T-cell (primary cell): ENCODE data around the gene CYP26C1. TPM values are rescaled to one million over a fixed set of nuclear protein-coding genes. Genes with fewer than 3 reads are reported as not detected.

Source experiments
- ATAC-seq, 4 experiments: fragments of 200-7000 bp in 3 of 4; fragments of 150-1000 bp in 1 of 4; cut with Tn5 transposase; replicated peaks in 1 of 4; 1 replicate in 3 of 4; 2 replicates in 1 of 4; pipeline ENCODE4 v1.10.0; 2021; ENCODE audit warnings: moderate library complexity in 3 of 4, mild to moderate bottlenecking in 2 of 4, moderate number of reproducible peaks in 1 of 4
- CTCF ChIA-PET, 2 donors: fragments of 300-600 bp; sonication (Branson Sonifier 250); formaldehyde crosslinking; loops; one replicate each; lab custom pipeline; 2022; ENCODE audit warnings: antibody characterized with exemption in 2 of 2; lab: Charles Lee
- POLR2A ChIA-PET, 2 donors: fragments of 300-600 bp; sonication (Branson Sonifier 250); formaldehyde crosslinking; loops; one replicate each; lab custom pipeline; 2022; ENCODE audit warnings: antibody characterized with exemption in 2 of 2; lab: Charles Lee
- DNase-seq, 35 experiments: peaks; one replicate each; pipeline versions ENCODE4 v3.0.0 to v3.0.0-alpha.2; 2013 to 2023
- H3K27ac ChIP-seq: one replicate; pipeline ENCODE4 v1.5.1; 2013; ENCODE audit warnings: low read length
- H3K27me3 ChIP-seq, 2 experiments: replicated peaks in 1 of 2; 1 replicate in 1 of 2; 2 replicates in 1 of 2; pipeline versions ENCODE4 v1.6.1 to v1.7.0; 2013; ENCODE audit warnings: low read length in 1 of 2, mixed read lengths in 1 of 2; ENCODE audit not compliant: control insufficient read depth in 2 of 2, insufficient read depth in 2 of 2; ENCODE audit errors: extremely low read depth in 1 of 2
- H3K36me3 ChIP-seq, 2 donors: 1 replicate in 1 of 2; 2 replicates in 1 of 2; pipeline versions ENCODE4 v1.6.1 to v1.7.0; 2013; ENCODE audit warnings: low read length in 1 of 2; ENCODE audit not compliant: control insufficient read depth in 2 of 2, insufficient read depth in 1 of 2; ENCODE audit errors: extremely low read depth in 1 of 2
- H3K4me1 ChIP-seq, 2 experiments: 1 replicate in 1 of 2; 2 replicates in 1 of 2; pipeline versions ENCODE4 v1.6.1 to v1.7.0; 2013; ENCODE audit warnings: low read length in 2 of 2, mixed read lengths in 1 of 2; ENCODE audit not compliant: insufficient read depth in 2 of 2, control insufficient read depth in 1 of 2; ENCODE audit errors: extremely low read depth in 1 of 2
- H3K4me3 ChIP-seq, 2 donors: 1 replicate in 1 of 2; 2 replicates in 1 of 2; pipeline versions ENCODE4 v1.5.1 to v1.7.0; 2013; ENCODE audit warnings: mild to moderate bottlenecking in 2 of 2, low read length in 1 of 2, moderate library complexity in 1 of 2; ENCODE audit not compliant: control insufficient read depth in 1 of 2; ENCODE audit errors: extremely low read depth in 1 of 2
- H3K9me3 ChIP-seq: 2 replicates; pipeline ENCODE4 v1.7.0; 2013
- H3K27ac Mint-ChIP-seq, 2 donors: one replicate each; pipeline ENCODE4 v1.8.0; 2020 to 2021; ENCODE audit warnings: mild to moderate bottlenecking in 2 of 2, mixed read lengths in 2 of 2
- H3K27me3 Mint-ChIP-seq, 2 donors: one replicate each; pipeline ENCODE4 v1.8.0; 2021 to 2022; ENCODE audit warnings: mixed read lengths in 2 of 2
- H3K36me3 Mint-ChIP-seq: one replicate; pipeline ENCODE4 v1.8.0; 2021; ENCODE audit warnings: mixed read lengths
- H3K4me1 Mint-ChIP-seq, 3 donors: one replicate each; pipeline ENCODE4 v1.8.0; 2020 to 2022; ENCODE audit warnings: mixed read lengths in 3 of 3, mild to moderate bottlenecking in 1 of 3
- H3K4me3 Mint-ChIP-seq, 3 donors: one replicate each; pipeline ENCODE4 v1.8.0; 2020 to 2022; ENCODE audit warnings: mild to moderate bottlenecking in 3 of 3, mixed read lengths in 3 of 3, moderate library complexity in 3 of 3
- H3K9me3 Mint-ChIP-seq, 3 donors: one replicate each; pipeline ENCODE4 v1.8.0; 2020 to 2022; ENCODE audit warnings: mixed read lengths in 3 of 3
- WGBS: methylation state at CpG from one replicate; pipeline ENCODE4 v1.1.5; 2013; ENCODE audit warnings: missing lambda C conversion rate; ENCODE audit not compliant: insufficient coverage; 5-methylcytosine and 5-hydroxymethylcytosine counted together
- total RNA-seq, 35 experiments: library from RNA in 6 of 35; stranded (reverse) in 6 of 35; fragments of 120-200 nt in 1 of 35; gene quantifications; one replicate each; pipeline versions ENCODE4 v1.2.1 to v1.2.4 and lab custom pipeline; 2013 to 2026

Gene CYP26C1
- total RNA-seq, 5 donors from 2014 or later (not counting 1 experiment from before 2014, with no cell fraction given) = 0.20 to 0.49 (median 0.38) TPM

DNA sequence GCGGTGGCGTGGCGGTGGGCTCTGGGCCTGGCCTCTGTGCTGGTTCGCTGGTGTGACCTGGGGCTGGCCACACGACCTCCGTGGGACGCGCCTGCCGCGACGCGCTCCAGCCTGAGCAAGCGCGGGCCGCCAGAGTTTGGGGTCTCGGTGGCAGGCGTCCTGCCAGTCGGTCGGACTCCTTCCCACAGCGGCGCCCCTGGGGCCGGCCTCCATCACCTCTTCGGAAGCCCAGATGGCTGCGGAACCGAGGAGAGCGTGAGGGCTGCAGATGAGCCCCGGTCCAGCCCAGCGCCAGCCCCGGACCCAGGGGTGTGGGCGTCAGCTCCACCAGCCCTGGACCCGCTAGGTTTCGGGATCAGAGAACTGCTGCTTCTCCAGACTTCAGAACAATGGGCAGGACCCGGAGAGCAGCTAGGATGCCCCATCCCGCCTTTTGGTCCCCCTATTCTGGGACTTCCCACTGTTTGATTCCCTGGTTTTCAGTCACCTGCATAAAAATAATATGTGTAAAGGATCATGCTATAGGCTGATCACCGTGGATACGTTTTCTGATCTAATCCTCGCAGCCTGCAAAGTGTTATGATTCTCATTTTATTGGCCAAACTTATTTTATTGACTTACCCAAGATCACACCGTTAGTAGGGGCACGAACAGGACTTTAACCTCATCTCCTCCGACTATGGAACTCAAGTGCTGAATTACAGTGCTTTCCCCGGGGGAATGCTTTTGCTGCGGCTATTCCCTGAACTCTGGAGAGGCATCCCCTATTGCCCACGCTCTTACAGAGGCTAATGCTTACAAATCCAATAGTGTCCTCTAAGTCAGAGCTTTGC is 2.8 kb downstream of the CYP26C1 start:
- H3K27ac Mint-ChIP-seq = no peak overlapping the region
- WGBS = 21% methylated on average over 40 of the region's 43 CpGs

DNA sequence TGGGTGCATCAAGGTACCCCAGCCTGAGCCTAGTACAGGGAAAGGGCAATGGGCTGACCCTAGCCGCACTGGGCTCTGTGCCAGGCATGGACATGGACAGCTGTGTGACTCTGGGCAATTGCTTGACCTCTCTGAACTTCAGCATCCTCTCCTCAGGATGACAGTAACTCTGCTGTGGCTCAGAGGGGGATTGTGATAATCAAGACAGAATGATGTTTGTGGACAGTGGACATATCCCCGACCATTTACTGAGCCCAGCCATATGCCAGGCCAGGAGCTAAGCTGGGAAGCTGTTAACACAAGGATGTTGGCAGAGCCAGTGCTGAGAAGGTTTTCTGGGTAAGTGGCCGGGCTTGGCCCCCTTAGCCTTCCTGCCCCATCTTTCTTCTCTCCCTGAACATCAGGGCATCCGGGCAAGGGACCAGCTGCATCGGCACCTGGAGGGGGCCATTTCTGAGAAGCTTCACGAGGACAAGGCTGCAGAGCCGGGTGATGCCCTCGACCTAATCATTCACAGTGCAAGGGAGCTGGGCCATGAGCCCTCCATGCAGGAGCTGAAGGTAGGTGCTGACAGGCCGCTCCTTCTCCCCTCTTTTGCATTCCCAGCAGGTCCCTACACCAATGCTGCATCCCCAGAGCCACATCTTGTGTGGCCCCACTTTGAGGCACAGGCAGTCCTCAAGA is 3.5 kb downstream of the CYP26C1 start:
- Histone ChIP-seq H3K27me3 (peaks cover 24 to 63% of the 10 kb centered on the region in 2 experiments), H3K9me3 (no peaks in the 10 kb centered on the region), H3K36me3 (peaks cover 0 to under 1% of the 10 kb centered on the region in 2 donors), H3K4me3 (no peak overlapping the region), H3K4me1 (peaks cover 0 to 24% of the 10 kb centered on the region in 2 experiments), H3K27ac (no peak overlapping the region)
- peaks cover 42 to 51% (median 46%) of the 10 kb centered on the region in 3 donors for H3K4me1 Mint-ChIP-seq
- WGBS = 84% methylated on average over 8 of the region's 9 CpGs
- H3K27ac Mint-ChIP-seq = no peak overlapping the region
- H3K4me3 Mint-ChIP-seq = peak overlapping the region in 1 of 3 donors; percentile 70
- POLR2A ChIA-PET = no interaction called here
- H3K27me3 Mint-ChIP-seq = peaks cover 42 to 69% of the 10 kb centered on the region in 2 donors
- no peak for ATAC-seq
- no peak for DNase-seq
- peaks cover 10% of the 10 kb centered on the region for H3K36me3 Mint-ChIP-seq
- CTCF ChIA-PET = no interaction called here
- H3K9me3 Mint-ChIP-seq = no peaks in the 10 kb centered on the region

More for the DNA sequence above, 2.8 kb downstream of the CYP26C1 start:
- ATAC-seq (peak in 2 of 4 experiments; percentile 11), DNase-seq (no peak)
- no peak overlapping the region for H3K27ac ChIP-seq
- peaks cover 16% of the 10 kb centered on the region for H3K36me3 Mint-ChIP-seq
- H3K4me3 ChIP-seq = no peak overlapping the region
- ChIA-PET CTCF (no interaction called here), POLR2A (no interaction called here)
- H3K4me1 Mint-ChIP-seq = peaks cover 37 to 46% (median 43%) of the 10 kb centered on the region in 3 donors
- no peaks in the 10 kb centered on the region for H3K9me3 ChIP-seq
- no peaks in the 10 kb centered on the region for H3K9me3 Mint-ChIP-seq
- peaks cover 35 to 62% of the 10 kb centered on the region in 2 donors for H3K27me3 Mint-ChIP-seq
- peaks cover 22 to 55% of the 10 kb centered on the region in 2 experiments for H3K27me3 ChIP-seq
- H3K4me3 Mint-ChIP-seq = peak overlapping the region; percentile 22 to 70 (median 31)
- peaks cover 0 to 3% of the 10 kb centered on the region in 2 donors for H3K36me3 ChIP-seq
- peaks cover 0 to 21% of the 10 kb centered on the region in 2 experiments for H3K4me1 ChIP-seq

DNA sequence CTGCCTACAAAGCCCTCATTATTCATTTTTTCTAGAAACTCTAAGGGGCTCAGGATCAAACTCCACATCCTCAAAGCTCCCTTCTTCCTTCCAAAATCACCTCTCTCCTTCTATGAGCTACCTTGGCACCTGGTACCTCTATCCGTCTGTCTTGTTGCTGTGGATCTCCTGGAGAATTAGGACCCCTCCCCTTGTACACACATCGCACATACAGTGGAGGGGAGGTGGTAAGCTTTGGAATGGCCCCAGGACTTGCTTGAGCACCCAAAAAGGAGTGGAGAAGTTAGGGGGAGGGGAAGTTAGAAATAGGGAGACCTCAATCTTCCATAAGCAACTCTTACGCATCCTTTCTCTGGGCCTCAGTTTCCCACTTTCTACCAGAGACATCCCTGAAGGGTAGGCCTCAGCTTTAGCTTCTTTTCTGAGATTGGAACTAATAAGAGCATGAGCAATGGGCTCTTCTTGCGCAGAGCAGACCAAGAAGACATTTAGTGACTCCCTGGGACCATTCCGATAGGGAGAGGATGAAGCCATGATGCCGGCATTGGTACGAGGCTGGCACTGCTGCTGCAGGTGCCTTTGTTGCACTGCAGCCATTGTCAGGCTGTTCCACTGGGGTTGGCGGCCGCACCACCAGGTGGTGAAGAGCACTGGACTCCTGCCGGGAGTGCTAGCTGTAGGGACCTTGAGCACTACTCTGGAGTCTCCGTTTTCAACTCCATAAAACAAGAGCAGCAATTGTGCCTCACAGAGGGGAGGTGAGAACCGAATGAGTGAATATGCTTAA is 4.5 kb downstream of the CYP26C1 start:
- DNase-seq (no peak), ATAC-seq (no peak)
- Mint-ChIP-seq H3K36me3 (peaks cover under 1% of the 10 kb centered on the region), H3K27ac (no peak overlapping the region), H3K27me3 (peaks cover 44 to 68% of the 10 kb centered on the region in 2 donors), H3K9me3 (no peaks in the 10 kb centered on the region), H3K4me3 (peak overlapping the region in 1 of 3 donors; percentile 70), H3K4me1 (peaks cover 38 to 44% (median 42%) of the 10 kb centered on the region in 3 donors)
- 87% methylated on average over 7 of the region's 12 CpGs for WGBS
- Histone ChIP-seq H3K27me3 (peaks cover 25 to 68% of the 10 kb centered on the region in 2 experiments), H3K27ac (no peak overlapping the region), H3K9me3 (no peaks in the 10 kb centered on the region), H3K4me3 (no peak overlapping the region), H3K36me3 (no peaks in the 10 kb centered on the region), H3K4me1 (peaks cover 0 to 24% of the 10 kb centered on the region in 2 experiments)
- ChIA-PET CTCF (interaction anchor here in 1 of 2 donors (0.6 kb wide), 1 partner anchor 180 kb away, joined by 3 read pairs; no protein-coding TSS in a partner anchor), POLR2A (no interaction called here)

DNA sequence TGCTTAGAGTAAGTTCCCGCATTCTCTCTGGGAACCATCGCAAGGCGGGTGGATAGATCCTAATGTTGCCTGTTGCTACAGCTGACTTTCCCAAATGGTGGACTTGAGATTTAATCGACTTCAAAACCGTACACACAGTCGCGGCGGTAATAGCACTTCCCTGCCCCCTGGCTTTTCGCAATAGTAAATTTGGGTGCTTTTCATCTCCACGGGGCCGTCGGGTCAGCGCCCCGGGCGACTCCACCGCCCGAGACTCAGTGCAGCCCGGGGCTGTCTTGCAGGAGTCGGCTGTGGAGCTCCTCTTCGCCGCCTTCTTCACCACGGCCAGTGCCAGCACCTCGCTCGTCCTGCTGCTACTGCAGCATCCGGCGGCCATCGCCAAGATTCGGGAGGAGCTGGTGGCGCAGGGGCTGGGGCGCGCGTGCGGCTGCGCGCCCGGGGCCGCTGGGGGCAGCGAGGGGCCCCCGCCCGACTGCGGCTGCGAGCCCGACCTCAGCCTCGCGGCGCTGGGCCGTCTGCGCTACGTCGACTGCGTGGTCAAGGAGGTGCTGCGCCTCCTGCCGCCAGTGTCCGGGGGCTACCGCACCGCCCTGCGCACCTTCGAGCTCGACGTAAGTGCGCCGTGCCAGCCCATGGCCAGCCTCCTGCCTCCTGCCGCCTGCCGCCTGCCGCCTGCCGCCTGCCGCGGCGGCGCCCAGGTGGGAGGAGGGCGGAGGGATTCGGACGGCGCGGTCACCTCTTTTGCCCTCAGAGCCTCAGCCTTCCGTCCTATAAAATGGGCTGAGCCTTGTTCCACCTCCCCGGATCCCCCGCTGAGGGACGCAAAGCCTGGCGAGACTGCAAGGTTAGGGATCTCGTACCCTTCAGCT is 5.3 kb downstream of the CYP26C1 start:
- DNase-seq = no peak
- Mint-ChIP-seq H3K4me1 (peaks cover 38 to 42% (median 40%) of the 10 kb centered on the region in 3 donors), H3K27me3 (peaks cover 52 to 75% of the 10 kb centered on the region in 2 donors), H3K9me3 (no peaks in the 10 kb centered on the region), H3K36me3 (no peaks in the 10 kb centered on the region), H3K4me3 (no peak overlapping the region), H3K27ac (no peak overlapping the region)
- 12% methylated on average over 76 of the region's 81 CpGs for WGBS
- ChIA-PET POLR2A (no interaction called here), CTCF (interaction anchor here (0.6 to 0.8 kb wide), 2 partner anchors 27 to 181 kb away, joined by 3 read pairs; no protein-coding TSS in a partner anchor)
- no peak overlapping the region for H3K27ac ChIP-seq
- peaks cover 31 to 72% of the 10 kb centered on the region in 2 experiments for H3K27me3 ChIP-seq
- H3K4me3 ChIP-seq = no peak overlapping the region
- no peaks in the 10 kb centered on the region for H3K36me3 ChIP-seq
- H3K4me1 ChIP-seq = peaks cover 0 to 20% of the 10 kb centered on the region in 2 experiments
- ATAC-seq = no peak
- no peaks in the 10 kb centered on the region for H3K9me3 ChIP-seq

DNA sequence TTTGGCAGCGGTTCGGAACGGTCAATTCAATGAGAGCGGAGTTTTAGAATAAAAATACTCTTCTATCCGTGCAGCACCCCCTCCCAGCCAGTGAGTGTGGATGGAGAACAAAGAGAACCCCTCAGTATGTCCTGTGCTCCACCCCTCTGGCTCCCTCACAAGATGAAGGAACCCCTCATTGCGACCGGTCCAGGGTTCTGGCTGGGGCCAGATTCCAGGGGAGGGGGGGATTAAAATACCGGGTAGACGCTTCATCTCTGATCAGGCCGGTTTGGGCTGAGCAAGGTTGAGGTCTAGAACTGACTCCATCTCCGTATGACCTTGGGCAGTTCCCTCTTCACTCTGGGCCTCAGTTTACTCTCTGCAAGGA is 5.9 kb downstream of the CYP26C1 start:
- peaks cover 38 to 41% (median 38%) of the 10 kb centered on the region in 3 donors for H3K4me1 Mint-ChIP-seq
- no peak overlapping the region for H3K4me3 Mint-ChIP-seq
- no peak overlapping the region for H3K4me3 ChIP-seq
- H3K4me1 ChIP-seq = peaks cover 0 to 14% of the 10 kb centered on the region in 2 experiments
- WGBS = 14% methylated on average over 4 of the region's 11 CpGs
- POLR2A ChIA-PET = no interaction called here
- H3K9me3 ChIP-seq = no peaks in the 10 kb centered on the region
- H3K27ac ChIP-seq = no peak overlapping the region
- no peaks in the 10 kb centered on the region for H3K36me3 ChIP-seq
- H3K36me3 Mint-ChIP-seq = no peaks in the 10 kb centered on the region
- no peaks in the 10 kb centered on the region for H3K9me3 Mint-ChIP-seq
- DNase-seq (no peak), ATAC-seq (no peak)
- peaks cover 32 to 70% of the 10 kb centered on the region in 2 experiments for H3K27me3 ChIP-seq
- CTCF ChIA-PET = interaction anchor here in 1 of 2 donors (0.8 kb wide), 1 partner anchor 28 kb away, joined by 3 read pairs; no protein-coding TSS in a partner anchor
- H3K27me3 Mint-ChIP-seq = peaks cover 55 to 76% of the 10 kb centered on the region in 2 donors
- H3K27ac Mint-ChIP-seq = no peak overlapping the region
